Mucosa of descending colon (tissue), 3 donors: ENCODE data around the gene HNRNPK. TPM values are rescaled to one million over a fixed set of nuclear protein-coding genes. Genes with fewer than 3 reads are reported as not detected.
A peak's percentile ranks its signal among the peaks of the same experiment; 100 is the strongest.

Experiments
- ATAC-seq: fragments of 200-7000 bp; cut with Tn5 transposase; one replicate; pipeline ENCODE4 v1.9.1; 2020; ENCODE audit warnings: mild to moderate bottlenecking, moderate library complexity
- DNase-seq, 3 donors: peaks; one replicate each; pipeline ENCODE4 v3.0.0-alpha.2; 2020
- H3K36me3 ChIP-seq: fragments of 200-600 bp; one replicate; pipeline ENCODE4 v1.8.0; 2021; ENCODE audit warnings: low read depth, mild to moderate bottlenecking
- H3K4me1 ChIP-seq: fragments of 200-600 bp; one replicate; pipeline ENCODE4 v1.8.0; 2021; ENCODE audit warnings: low read depth, mild to moderate bottlenecking
- H3K4me3 ChIP-seq: fragments of 200-600 bp; one replicate; pipeline ENCODE4 v1.8.0; 2021; ENCODE audit warnings: mild to moderate bottlenecking
- H3K9me3 ChIP-seq: fragments of 200-600 bp; one replicate; pipeline ENCODE4 v1.8.0; 2021; ENCODE audit warnings: mild to moderate bottlenecking
- intact Hi-C, 2 donors: fragments of 100-400 bp; cut with DNase I in 1 of 2; cut with micrococcal nuclease in 1 of 2; formaldehyde crosslinking; loops; one replicate each; pipeline versions ENCODE4 v1.11.0 to v1.11.1; 2022; cut with DNase I, micrococcal nuclease
- total RNA-seq, 3 donors: library from RNA; stranded (reverse); fragmentation: NEBNext Ultra II Directional in 2 of 3; extraction: Animal tissue kit (Norgen Biotek cat#: 25700) in 2 of 3; gene quantifications; one replicate each; pipeline versions ENCODE4 v1.2.1 to v1.2.4, GENCODE V29; 2021 to 2023
- TF ChIP-seq, protein P1 (sequence below): fragments of 200-600 bp; IDR thresholded peaks from one replicate; pipeline ENCODE4 v1.8.0; 2022; ENCODE audit warnings: antibody characterized with exemption, mild to moderate bottlenecking
- donor health status: DM: no; HTN: no; CAD: no; lungs with moderate emphysema.
- donor health status: DM: no; HTN: no; CAD: no.
- donor health status: DM: no; HTN: yes; CAD: no.

Gene HNRNPK
- total RNA-seq, 3 donors from 2014 or later = 386 to 461 (median 421) TPM

DNA sequence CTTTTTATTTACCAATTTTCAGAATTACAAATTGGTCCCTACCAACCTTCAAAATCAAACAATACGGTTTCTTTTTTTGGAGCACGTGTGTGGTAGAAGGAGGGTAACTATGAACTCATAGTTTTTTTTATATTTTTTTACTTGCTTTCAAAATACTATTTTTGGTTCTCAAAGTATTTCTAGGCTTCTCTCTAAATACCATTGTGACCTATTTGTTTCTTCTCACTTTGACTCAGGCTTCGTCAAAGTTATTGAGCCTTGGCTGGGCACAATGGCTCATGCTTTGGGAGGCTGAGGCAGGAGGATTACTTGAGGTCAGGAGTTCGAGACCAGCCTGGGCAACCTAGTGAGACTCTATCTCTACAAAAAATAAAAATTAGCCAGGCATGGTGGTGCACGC is 47.2 kb downstream of the HNRNPK start:
- no peaks in the 10 kb centered on the region for H3K9me3 ChIP-seq
- DNase-seq (no peak), ATAC-seq (no peak)
- intact Hi-C loops = loop anchor here in 1 of 2 donors (10.0 kb wide), 1 partner anchor 242 kb away; no protein-coding TSS in a partner anchor
- H3K36me3 ChIP-seq = no peaks in the 10 kb centered on the region
- H3K4me1 ChIP-seq = no peaks in the 10 kb centered on the region
- no peak overlapping the region for H3K4me3 ChIP-seq
- TF ChIP-seq, protein P1, sequence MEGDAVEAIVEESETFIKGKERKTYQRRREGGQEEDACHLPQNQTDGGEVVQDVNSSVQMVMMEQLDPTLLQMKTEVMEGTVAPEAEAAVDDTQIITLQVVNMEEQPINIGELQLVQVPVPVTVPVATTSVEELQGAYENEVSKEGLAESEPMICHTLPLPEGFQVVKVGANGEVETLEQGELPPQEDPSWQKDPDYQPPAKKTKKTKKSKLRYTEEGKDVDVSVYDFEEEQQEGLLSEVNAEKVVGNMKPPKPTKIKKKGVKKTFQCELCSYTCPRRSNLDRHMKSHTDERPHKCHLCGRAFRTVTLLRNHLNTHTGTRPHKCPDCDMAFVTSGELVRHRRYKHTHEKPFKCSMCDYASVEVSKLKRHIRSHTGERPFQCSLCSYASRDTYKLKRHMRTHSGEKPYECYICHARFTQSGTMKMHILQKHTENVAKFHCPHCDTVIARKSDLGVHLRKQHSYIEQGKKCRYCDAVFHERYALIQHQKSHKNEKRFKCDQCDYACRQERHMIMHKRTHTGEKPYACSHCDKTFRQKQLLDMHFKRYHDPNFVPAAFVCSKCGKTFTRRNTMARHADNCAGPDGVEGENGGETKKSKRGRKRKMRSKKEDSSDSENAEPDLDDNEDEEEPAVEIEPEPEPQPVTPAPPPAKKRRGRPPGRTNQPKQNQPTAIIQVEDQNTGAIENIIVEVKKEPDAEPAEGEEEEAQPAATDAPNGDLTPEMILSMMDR = no peak

DNA sequence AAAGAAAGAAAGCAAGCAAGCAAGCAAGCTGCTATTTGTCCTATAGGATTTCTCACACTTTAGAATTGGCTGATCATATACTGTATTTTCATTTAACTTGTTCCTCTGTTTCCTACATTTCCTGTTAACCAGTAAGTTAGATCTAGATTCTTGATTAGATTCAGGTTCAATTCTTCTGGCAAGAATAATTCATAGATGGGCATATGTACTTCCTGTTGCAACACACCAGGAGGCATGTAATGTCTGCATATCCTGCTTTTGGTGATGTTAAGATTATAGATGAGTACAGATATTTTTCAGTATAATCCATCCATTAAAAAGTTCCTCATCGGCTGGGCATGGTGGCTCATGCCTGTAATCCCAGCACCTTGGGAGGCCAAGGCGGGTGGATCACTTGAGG is 48.0 kb downstream of the HNRNPK start:
- Histone ChIP-seq H3K4me3 (no peak overlapping the region), H3K36me3 (no peaks in the 10 kb centered on the region), H3K9me3 (no peaks in the 10 kb centered on the region), H3K4me1 (no peaks in the 10 kb centered on the region)
- DNase-seq = no peak
- TF ChIP-seq, protein P1 = no peak
- intact Hi-C loops = loop anchor here in 1 of 2 donors (10.0 kb wide), 1 partner anchor 243 kb away; no protein-coding TSS in a partner anchor
- ATAC-seq = no peak

DNA sequence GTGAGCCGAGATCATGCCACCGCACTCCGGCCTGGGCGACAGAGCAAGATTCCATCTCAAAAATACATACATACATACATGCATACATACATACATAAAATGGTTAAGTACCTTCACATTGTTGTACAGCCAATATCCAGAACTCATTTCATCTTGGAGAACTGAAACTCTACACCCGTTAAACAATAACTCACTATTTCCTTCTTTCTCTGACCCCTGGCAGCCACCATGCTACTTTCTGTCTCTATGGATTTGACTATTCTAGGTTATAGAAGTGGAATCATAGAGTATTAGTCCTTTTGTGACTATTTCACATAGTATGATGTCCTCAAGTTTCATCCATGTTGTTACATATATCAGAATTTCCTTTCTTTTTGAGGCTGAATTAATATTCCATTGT is 49.1 kb downstream of the HNRNPK start:
- no peak for DNase-seq
- no peaks in the 10 kb centered on the region for H3K4me1 ChIP-seq
- H3K36me3 ChIP-seq = no peaks in the 10 kb centered on the region
- no peak overlapping the region for H3K4me3 ChIP-seq
- intact Hi-C loops = loop anchor here in 1 of 2 donors (10.0 kb wide), 1 partner anchor 244 kb away; no protein-coding TSS in a partner anchor
- TF ChIP-seq, protein P1 = no peak
- no peaks in the 10 kb centered on the region for H3K9me3 ChIP-seq
- no peak for ATAC-seq

DNA sequence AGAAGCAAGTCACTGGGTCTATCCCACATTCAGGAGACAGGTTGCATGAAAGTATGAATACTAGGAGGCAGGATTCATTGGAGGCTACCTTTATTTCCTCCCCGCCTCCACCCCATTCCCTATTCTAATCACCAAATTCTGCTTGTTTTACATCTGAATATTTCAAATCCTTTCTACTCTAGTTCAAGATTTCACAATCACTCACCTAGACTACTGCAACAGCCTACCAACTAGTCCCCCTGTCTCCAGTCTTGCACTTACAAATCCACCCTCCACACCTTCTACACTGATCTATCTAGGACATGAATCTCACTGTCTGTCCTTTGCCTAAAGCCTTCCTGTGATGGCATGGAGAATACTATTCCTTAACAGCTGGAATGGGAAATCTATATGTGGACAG is 52.4 kb downstream of the HNRNPK start:
- H3K4me1 ChIP-seq = no peaks in the 10 kb centered on the region
- ATAC-seq (no peak), DNase-seq (no peak)
- TF ChIP-seq, protein P1 = no peak
- no peaks in the 10 kb centered on the region for H3K36me3 ChIP-seq
- no peaks in the 10 kb centered on the region for H3K9me3 ChIP-seq
- intact Hi-C loops = no loop called here
- H3K4me3 ChIP-seq = no peak overlapping the region

DNA sequence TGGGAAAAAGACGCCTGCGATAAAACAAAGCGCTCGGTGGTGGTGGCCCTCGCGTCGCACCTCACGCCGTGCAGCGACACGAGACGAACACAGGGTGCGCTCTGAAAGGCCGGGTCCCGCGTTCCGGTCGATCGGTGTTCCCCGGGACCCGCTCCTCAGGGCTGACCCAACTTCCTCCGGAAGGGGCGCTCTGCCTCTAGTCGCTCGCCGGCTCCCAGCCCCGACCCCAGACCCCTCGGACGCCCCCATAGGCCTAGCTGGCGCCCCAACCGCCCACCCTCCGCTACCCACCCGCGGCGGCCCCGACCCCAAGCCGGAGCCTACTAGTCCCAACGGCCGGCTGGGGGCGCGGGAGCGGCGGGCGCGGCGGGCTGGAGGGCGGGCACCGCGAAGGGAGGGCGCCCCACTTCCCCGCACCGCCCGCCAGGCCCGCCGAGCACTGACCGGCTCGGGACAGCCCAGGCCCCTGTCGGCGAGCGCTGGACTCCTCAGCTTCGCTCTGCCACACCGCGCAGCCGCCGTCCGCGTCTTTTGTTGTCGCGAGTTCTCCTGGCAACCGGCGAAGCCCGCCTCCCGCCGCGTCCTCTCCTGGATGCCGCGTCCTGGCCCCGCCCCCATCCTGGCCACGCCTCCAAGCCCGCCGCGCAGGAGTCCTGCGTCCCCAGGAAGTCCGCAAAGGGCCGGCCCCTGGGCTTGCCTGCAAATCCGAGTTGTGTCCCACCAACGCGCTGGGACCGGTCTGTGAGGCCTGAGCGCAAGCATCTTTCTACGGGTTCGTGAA is 58.9 kb downstream of the HNRNPK start, which contains the start of gene KIF27:
Gene KIF27, minus strand, starts transcription at position 506 of the 781 bp plus-strand sequence. CDS start 5,841 bp downstream, outside the sequence.
- intact Hi-C loops = no loop called here
- DNase-seq = peak; percentile 99 to 100 (median 100)

More for the DNA sequence above, 58.9 kb downstream of the HNRNPK start, which contains the start of gene KIF27:
- TF ChIP-seq, protein P1 = peak; percentile 41
- no peaks in the 10 kb centered on the region for H3K36me3 ChIP-seq
- H3K4me1 ChIP-seq = peaks cover 7% of the 10 kb centered on the region
- peak; percentile 97 for ATAC-seq
- no peaks in the 10 kb centered on the region for H3K9me3 ChIP-seq
- H3K4me3 ChIP-seq = peak within 1 kb of the TSS; percentile 60
